Stimulated activated CD4-positive, alpha-beta T cell treated with anti-CD3 and anti-CD28 coated beads, Interleukin-1b, Interleukin-23, amount 100 ng/mL, for 1 hour (primary cell): ENCODE data around the gene PAX7.
A peak's percentile ranks its signal among the peaks of the same experiment; 100 is the strongest.
"Not testable (repeated sequence)": the region's sequence is repeated elsewhere in the genome, so short reads cannot be mapped to it uniquely, and the experiment has no call there.

Experiments
- DNase-seq, 2 donors: peaks; one replicate each; pipeline ENCODE4 v3.0.0-alpha.2; 2020; ENCODE audit warnings: low read depth in 2 of 2

Gene PAX7

GRCh38 chr1:18630511-18631495 lies at the start of gene PAX7:
PAX7 (plus strand) TSS chr1:18630846; CDS start chr1:18631604, 758 bp downstream.
- DNase-seq, result no peak

GRCh38 chr1:18581420-18581880 lies 49.2 kb upstream of the PAX7 start:
- peak in 1 of 2 donors; percentile 6 for DNase-seq

GRCh38 chr1:18582890-18583289 lies 47.8 kb upstream of the PAX7 start:
- DNase-seq, result no peak

GRCh38 chr1:18583326-18583941 lies 47.2 kb upstream of the PAX7 start:
- no peak for DNase-seq

GRCh38 chr1:18586016-18586415 lies 44.6 kb upstream of the PAX7 start:
- not testable (repeated sequence) for DNase-seq

GRCh38 chr1:18588093-18588492 lies 42.6 kb upstream of the PAX7 start:
- DNase-seq, result no peak

- DNase-seq, result no peak
These were observed 38.3 kb upstream of the PAX7 start for GRCh38 chr1:18592368-18592767.

- peak; percentile 7 to 42 for DNase-seq
These were observed 33.2 kb upstream of the PAX7 start for GRCh38 chr1:18597160-18598042.

- DNase-seq, result no peak
These were observed 31.6 kb upstream of the PAX7 start for GRCh38 chr1:18599086-18599485.

- DNase-seq, result no peak
These were observed 30.9 kb upstream of the PAX7 start for GRCh38 chr1:18599704-18600103.

GRCh38 chr1:18602533-18603211 lies 28.0 kb upstream of the PAX7 start:
- DNase-seq, result no peak

GRCh38 chr1:18603212-18603852 lies 27.3 kb upstream of the PAX7 start:
- DNase-seq, result no peak

GRCh38 chr1:18606443-18607288 lies 24.0 kb upstream of the PAX7 start:
- DNase-seq, result no peak

- no peak for DNase-seq
These were observed 23.3 kb upstream of the PAX7 start for GRCh38 chr1:18607289-18607760.

- DNase-seq, result no peak
These were observed 22.1 kb upstream of the PAX7 start for GRCh38 chr1:18608534-18608933.

- no peak for DNase-seq
These were observed 19.3 kb upstream of the PAX7 start for GRCh38 chr1:18611311-18611710.

GRCh38 chr1:18612073-18612472 lies 18.6 kb upstream of the PAX7 start:
- no peak for DNase-seq

- DNase-seq, result no peak
These were observed 16.4 kb upstream of the PAX7 start for GRCh38 chr1:18614069-18614735.
